NCI-H128 (cell line): ENCODE measurements around the gene COBL.

Experiments
- DNase-seq: peaks from one replicate; lab custom pipeline; 2025; ENCODE audit not compliant: unreplicated experiment; lab: John Stamatoyannopoulos, UW

Gene COBL

GRCh38 chr7:51029701-51030191 lies 286.9 kb downstream of the COBL start:
- DNase-seq, result no peak

DNA sequence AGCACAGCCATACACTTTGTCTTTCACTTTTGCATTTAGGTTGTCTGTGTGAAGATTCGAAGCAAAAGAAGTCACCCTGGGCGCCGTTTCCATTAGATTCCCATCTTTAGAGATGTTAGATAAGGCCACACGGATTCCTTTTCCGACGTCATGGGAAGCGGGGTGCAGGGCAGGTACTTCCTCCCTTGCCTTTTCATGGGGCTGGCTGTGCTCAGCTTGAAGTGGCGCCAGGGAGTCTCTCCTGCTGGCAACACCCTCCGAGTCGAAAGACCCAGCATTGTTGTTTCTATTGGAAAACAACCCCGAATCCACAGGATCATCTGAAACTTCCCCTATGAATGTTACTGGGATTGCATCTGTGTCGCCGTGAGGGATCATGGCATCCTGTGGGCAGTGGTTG lies 287.5 kb downstream of the COBL start:
- no peak for DNase-seq

DNA sequence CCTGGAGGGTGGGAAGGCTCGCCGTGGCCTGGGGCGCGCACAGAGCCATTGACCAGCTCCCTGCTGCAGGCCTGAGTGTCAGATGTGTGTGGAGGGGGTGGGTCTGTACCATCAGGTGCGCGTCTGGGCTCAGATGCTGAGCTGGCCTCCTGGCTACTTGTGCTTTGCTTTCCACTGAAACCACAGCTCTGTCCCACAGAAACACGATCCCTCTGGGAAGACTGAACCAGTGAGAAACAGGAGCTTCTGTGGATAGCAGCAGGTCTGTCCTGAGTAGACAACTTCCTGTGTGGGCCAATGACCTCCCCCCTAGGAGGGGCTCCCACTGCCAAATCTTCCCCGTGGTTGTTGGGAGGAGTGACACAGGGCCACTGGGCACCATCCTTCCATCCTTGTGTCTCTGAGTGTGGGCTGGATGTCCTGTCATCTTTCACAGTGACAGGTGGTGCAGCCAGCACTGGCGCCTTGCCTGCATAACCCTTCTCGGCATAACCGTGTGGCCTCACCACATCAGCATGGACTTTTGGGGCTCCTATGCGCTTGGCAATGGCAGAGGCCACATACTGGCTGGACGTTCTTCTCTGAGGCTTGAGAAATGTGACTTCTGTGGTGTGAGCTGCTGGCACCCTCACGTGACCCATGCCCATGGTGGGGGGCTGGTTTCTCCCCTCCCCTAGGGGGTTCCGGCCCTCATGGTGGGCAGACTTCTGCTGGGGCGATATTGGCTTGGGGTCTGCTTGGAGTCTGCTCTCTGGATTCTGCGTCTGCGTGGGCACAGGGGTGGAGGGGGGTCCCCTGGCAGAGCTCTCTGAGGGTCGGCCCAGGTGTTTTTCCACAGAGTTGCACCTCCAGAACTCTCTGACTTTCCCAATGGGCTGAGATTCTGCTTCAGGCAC lies 288.4 kb downstream of the COBL start:
- no peak for DNase-seq

GRCh38 chr7:51027106-51027934 lies 289.3 kb downstream of the COBL start:
- no peak for DNase-seq

GRCh38 chr7:51026341-51026740 lies 290.3 kb downstream of the COBL start:
- no peak for DNase-seq

- no peak for DNase-seq
Observed at GRCh38 chr7:51025668-51026067, 290.9 kb downstream of the COBL start.

- no peak for DNase-seq
Observed at GRCh38 chr7:51024867-51025266, 291.7 kb downstream of the COBL start.

- DNase-seq, result no peak
Observed at GRCh38 chr7:51023547-51023946, 293.1 kb downstream of the COBL start.

- no peak for DNase-seq
Observed at GRCh38 chr7:51022821-51023220, 293.8 kb downstream of the COBL start.

GRCh38 chr7:51021906-51022570 lies 294.6 kb downstream of the COBL start:
- DNase-seq, result no peak

DNA sequence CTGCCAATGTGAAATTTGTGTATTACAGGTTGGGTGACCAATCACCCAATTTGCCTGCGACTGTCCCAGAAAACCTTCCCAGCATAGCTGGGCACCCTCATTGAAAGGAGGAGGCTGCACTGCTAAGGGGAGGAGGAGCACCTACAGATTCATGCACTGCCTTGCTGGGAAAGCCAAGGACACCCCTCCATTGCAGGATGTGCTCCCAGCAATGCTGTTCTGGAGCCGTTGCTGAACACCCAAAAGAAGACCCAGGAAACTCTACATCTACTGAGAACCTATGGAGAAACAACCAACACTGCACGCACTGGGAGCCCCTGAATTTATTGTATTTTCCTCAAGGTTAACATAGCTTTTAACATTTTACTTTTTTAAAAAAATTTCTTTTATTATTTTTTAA lies 295.7 kb downstream of the COBL start:
- DNase-seq, result no peak

DNA sequence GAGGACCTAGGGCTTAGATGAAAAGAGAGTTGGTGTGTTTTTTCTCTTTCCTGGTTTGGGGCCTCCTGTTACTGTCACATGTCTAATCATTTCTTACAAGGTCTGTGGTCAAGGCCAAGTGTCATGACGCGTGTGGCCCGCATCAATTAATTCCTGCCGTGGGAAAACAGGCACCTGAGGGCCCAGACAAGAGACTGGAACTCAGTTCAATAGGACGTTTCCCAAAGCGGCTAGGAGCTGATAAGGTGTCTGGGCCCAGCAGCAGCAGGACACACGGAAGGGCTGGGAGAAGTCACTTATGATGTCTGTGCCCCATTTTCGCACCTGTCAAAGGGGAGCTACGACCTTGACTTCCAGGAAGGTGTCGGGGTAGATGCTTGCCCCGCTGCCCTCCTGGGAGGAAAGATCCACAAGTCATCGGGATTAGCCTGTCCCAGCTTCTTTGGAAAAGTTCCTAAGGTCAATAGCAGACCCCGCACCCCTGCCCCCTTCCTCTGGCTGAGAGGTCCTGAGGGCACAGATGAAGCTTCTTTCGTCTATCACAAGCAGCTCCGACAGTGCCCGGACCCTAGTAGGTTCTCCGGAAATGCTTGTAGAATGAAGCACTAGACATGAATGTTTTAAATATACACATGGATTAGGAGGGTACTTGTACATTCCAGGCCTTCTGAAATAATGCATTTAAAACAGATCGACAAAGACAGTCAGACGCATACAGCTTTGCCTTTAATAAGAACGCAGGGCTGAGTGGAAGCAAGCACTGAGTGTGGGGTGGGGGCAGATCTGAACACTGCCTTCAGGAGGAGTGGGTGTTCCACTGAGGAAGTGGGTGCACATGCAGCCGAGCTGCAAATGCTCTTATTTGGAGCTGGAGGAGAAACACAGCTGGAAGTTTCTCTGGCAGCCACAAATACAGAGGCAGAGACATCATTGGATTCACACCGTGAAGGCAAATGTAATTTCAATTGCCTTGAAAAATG lies 296.4 kb downstream of the COBL start:
- DNase-seq, result no peak

- no peak for DNase-seq
Observed at GRCh38 chr7:51019191-51019844, 297.3 kb downstream of the COBL start.

- DNase-seq, result no peak
Observed at GRCh38 chr7:51017576-51018535, 298.8 kb downstream of the COBL start.

- DNase-seq, result no peak
Observed at GRCh38 chr7:51016546-51016945, 300.1 kb downstream of the COBL start.

DNA sequence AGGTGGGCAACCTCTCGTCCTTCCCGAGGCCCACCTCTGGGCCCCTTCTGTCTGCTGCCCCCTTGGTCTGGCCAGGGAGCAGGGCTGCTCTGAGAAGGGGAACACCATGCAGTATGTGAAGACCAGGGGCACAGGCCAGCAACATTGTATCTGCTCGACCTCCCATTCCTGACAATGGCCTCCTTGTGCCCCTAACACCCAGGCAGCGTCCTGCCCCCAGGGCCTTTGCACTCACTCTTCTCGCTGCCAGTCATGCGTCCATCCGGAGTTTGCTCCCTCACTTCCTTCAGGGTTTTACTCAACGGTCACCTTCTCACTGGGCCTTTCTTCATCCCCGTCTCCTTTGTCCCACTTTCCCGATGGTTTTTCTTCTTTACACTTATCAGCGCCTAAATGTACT lies 301.0 kb downstream of the COBL start:
- no peak for DNase-seq

GRCh38 chr7:51014811-51015210 lies 301.8 kb downstream of the COBL start:
- DNase-seq, result no peak

DNA sequence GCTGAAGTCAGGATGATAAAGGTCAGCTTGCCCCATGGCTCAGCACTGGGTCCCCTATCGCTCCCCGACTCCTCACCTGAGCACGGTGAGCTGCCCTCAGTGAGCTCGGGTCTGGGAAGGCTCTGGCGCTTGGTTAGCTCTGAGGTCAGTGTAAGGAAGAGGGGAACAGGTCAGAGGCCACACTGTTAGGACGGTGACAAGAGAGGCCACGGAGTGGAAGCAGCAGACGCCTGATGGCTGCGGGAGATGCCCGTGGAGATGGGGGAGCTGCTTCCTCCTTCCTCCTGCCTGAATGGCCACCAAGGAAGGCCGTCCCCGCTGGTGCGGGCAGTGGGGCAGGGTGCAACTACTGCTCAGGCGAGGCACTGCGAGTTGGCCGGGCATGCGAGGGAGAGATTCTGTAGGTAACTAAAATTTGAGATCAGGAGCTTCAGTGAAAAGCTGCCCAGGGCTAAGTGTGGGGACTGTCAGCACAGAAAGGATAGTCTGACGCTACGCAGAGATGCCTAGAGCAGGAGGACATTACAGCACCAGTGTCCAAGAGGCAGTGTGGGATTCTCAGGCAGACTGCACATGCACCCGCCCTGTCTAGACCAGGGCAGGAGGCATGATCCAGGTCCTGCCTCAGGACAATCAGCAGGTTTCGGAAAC lies 302.6 kb downstream of the COBL start:
- DNase-seq, result no peak
